Mesenchymal stem cell (in vitro differentiated cells and primary cell): ENCODE results near the gene CCDC14.
"Not testable (repeated sequence)": the region's sequence is repeated elsewhere in the genome, so short reads cannot be mapped to it uniquely, and the experiment has no call there.

Source experiments
- DNase-seq: peaks from one replicate; pipeline ENCODE4 v3.0.0-alpha.2; 2013
- H2AFZ ChIP-seq: one replicate; pipeline ENCODE4 v1.6.1; 2013; ENCODE audit warnings: low read depth, mild to moderate bottlenecking, control low read depth, inconsistent platforms, low read length, moderate library complexity
- H2AK5ac ChIP-seq: 2 replicates; pipeline ENCODE4 v1.6.1; 2013; ENCODE audit warnings: low read length, moderate library complexity, mild to moderate bottlenecking, inconsistent platforms; ENCODE audit not compliant: severe bottlenecking
- H2BK120ac ChIP-seq: one replicate; pipeline ENCODE4 v1.6.1; 2013; ENCODE audit warnings: low read depth, mild to moderate bottlenecking, inconsistent platforms, low read length, moderate library complexity
- H2BK12ac ChIP-seq, 2 experiments: one replicate each; pipeline ENCODE4 v1.6.1; 2013; ENCODE audit warnings: inconsistent platforms in 2 of 2, low read length in 2 of 2, mild to moderate bottlenecking in 2 of 2, moderate library complexity in 2 of 2, control low read depth in 1 of 2
- H2BK15ac ChIP-seq: one replicate; pipeline ENCODE4 v1.6.1; 2013; ENCODE audit warnings: mild to moderate bottlenecking, low read depth, inconsistent platforms; ENCODE audit not compliant: poor library complexity, severe bottlenecking
- H2BK5ac ChIP-seq: 2 replicates; pipeline ENCODE4 v1.6.1; 2013; ENCODE audit warnings: low read depth, mild to moderate bottlenecking, low read length, control low read depth, inconsistent platforms; ENCODE audit not compliant: poor library complexity, severe bottlenecking
- H3K14ac ChIP-seq, 2 experiments: one replicate each; pipeline ENCODE4 v1.6.1; 2013; ENCODE audit warnings: inconsistent platforms in 2 of 2, low read length in 2 of 2, control low read depth in 1 of 2, mild to moderate bottlenecking in 1 of 2, moderate library complexity in 1 of 2
- H3K18ac ChIP-seq, 2 experiments: one replicate each; pipeline ENCODE4 v1.6.1; 2013; ENCODE audit warnings: inconsistent platforms in 2 of 2, low read length in 2 of 2, control low read depth in 1 of 2, low read depth in 1 of 2, mild to moderate bottlenecking in 1 of 2
- H3K23ac ChIP-seq, 2 experiments: one replicate each; pipeline ENCODE4 v1.6.1; 2013; ENCODE audit warnings: inconsistent platforms in 2 of 2, low read length in 2 of 2, mild to moderate bottlenecking in 2 of 2, moderate library complexity in 2 of 2, control low read depth in 1 of 2
- H3K27ac ChIP-seq: 2 replicates; pipeline ENCODE4 v1.5.1; 2013; ENCODE audit warnings: mild to moderate bottlenecking, moderate library complexity, low read length, control low read depth, inconsistent platforms; ENCODE audit not compliant: poor library complexity, severe bottlenecking
- H3K27me3 ChIP-seq, 2 experiments: 2 replicates each; pipeline versions ENCODE4 v1.6.1 to v1.7.0; 2013; ENCODE audit warnings: low read length in 2 of 2, mild to moderate bottlenecking in 2 of 2, moderate library complexity in 2 of 2, control low read depth in 1 of 2, inconsistent platforms in 1 of 2; ENCODE audit not compliant: control insufficient read depth in 1 of 2, insufficient read depth in 1 of 2
- H3K36me3 ChIP-seq, 2 experiments: 2 replicates each; pipeline versions ENCODE4 v1.6.1 to v1.7.0; 2013; ENCODE audit warnings: low read length in 2 of 2, control low read depth in 1 of 2, inconsistent platforms in 1 of 2, low read depth in 1 of 2, mild to moderate bottlenecking in 1 of 2; ENCODE audit not compliant: insufficient read depth in 2 of 2, control insufficient read depth in 1 of 2
- H3K4ac ChIP-seq, 2 experiments: one replicate each; pipeline ENCODE4 v1.6.1; 2013; ENCODE audit warnings: inconsistent platforms in 2 of 2, low read length in 2 of 2, mild to moderate bottlenecking in 2 of 2, moderate library complexity in 2 of 2, control low read depth in 1 of 2, low read depth in 1 of 2
- H3K4me1 ChIP-seq: 2 replicates; pipeline ENCODE4 v1.6.1; 2013; ENCODE audit warnings: low read depth, low read length, control low read depth; ENCODE audit not compliant: control insufficient read depth, insufficient read depth
- H3K4me2 ChIP-seq: 2 replicates; pipeline ENCODE4 v1.6.1; 2013; ENCODE audit warnings: low read length, mild to moderate bottlenecking, inconsistent platforms; ENCODE audit not compliant: poor library complexity, severe bottlenecking
- H3K4me3 ChIP-seq, 2 experiments: 2 replicates each; pipeline versions ENCODE4 v1.5.1 to v1.7.0; 2013; ENCODE audit warnings: low read length in 2 of 2, mild to moderate bottlenecking in 2 of 2, control low read depth in 1 of 2, low read depth in 1 of 2; ENCODE audit not compliant: insufficient read depth in 1 of 2
- H3K79me1 ChIP-seq: replicated peaks from 2 replicates; pipeline ENCODE4 v1.6.1; 2013; ENCODE audit warnings: mild to moderate bottlenecking, control low read depth, low read length, inconsistent platforms; ENCODE audit not compliant: poor library complexity, severe bottlenecking
- H3K9ac ChIP-seq: 2 replicates; pipeline ENCODE4 v1.7.0; 2013; ENCODE audit warnings: mild to moderate bottlenecking, low read length, moderate library complexity
- H3K9me3 ChIP-seq: 2 replicates; pipeline ENCODE4 v1.7.0; 2013; ENCODE audit warnings: mild to moderate bottlenecking, low read length; ENCODE audit not compliant: control insufficient read depth
- H4K8ac ChIP-seq: one replicate; pipeline ENCODE4 v1.6.1; 2013; ENCODE audit warnings: inconsistent platforms, mild to moderate bottlenecking, low read length, moderate library complexity
- H4K91ac ChIP-seq: one replicate; pipeline ENCODE4 v1.6.1; 2013; ENCODE audit warnings: mild to moderate bottlenecking, low read length, inconsistent platforms
- WGBS: methylation state at CpG from one replicate; pipeline ENCODE4 v1.1.7; 2013; ENCODE audit warnings: mixed read lengths; 5-methylcytosine and 5-hydroxymethylcytosine counted together

Gene CCDC14

GRCh38 chr3:124001366-124001765 is 40.3 kb upstream of the CCDC14 start:
- not testable (repeated sequence) for H3K4me3 ChIP-seq, H3K4ac ChIP-seq, H2BK5ac ChIP-seq, H3K36me3 ChIP-seq, H4K8ac ChIP-seq, H3K18ac ChIP-seq, H2BK120ac ChIP-seq, H2AK5ac ChIP-seq, H3K9me3 ChIP-seq, H3K23ac ChIP-seq, H3K4me2 ChIP-seq, H2BK12ac ChIP-seq, H3K79me1 ChIP-seq, H4K91ac ChIP-seq, H2AFZ ChIP-seq, H3K9ac ChIP-seq, DNase-seq, H3K4me1 ChIP-seq, H3K27ac ChIP-seq, H2BK15ac ChIP-seq, H3K14ac ChIP-seq
- peaks cover 55 to 71% of the 10 kb centered on the region in 2 experiments for H3K27me3 ChIP-seq
- 65% methylated on average over 6 of the region's 6 CpGs for WGBS

- WGBS = 74% methylated on average over 2 of the region's 2 CpGs
- no peak overlapping the region for H3K18ac ChIP-seq
- H3K4me2 ChIP-seq = no peak overlapping the region
- H2BK5ac ChIP-seq = no peak overlapping the region
- no peak overlapping the region for H4K91ac ChIP-seq
- H2BK12ac ChIP-seq = no peak overlapping the region
- no peak for DNase-seq
- H3K9me3 ChIP-seq = peaks cover 16% of the 10 kb centered on the region
- H2BK120ac ChIP-seq = no peak overlapping the region
- no peak overlapping the region for H2BK15ac ChIP-seq
- H4K8ac ChIP-seq = no peak overlapping the region
- H3K23ac ChIP-seq = no peak overlapping the region
- H3K4me1 ChIP-seq = no peaks in the 10 kb centered on the region
- peaks cover 63 to 74% of the 10 kb centered on the region in 2 experiments for H3K27me3 ChIP-seq
- H3K79me1 ChIP-seq = no peaks in the 10 kb centered on the region
- no peak overlapping the region for H3K9ac ChIP-seq
- no peak overlapping the region for H3K27ac ChIP-seq
- no peak overlapping the region for H3K4me3 ChIP-seq
- no peaks in the 10 kb centered on the region for H3K36me3 ChIP-seq
- H3K4ac ChIP-seq = no peak overlapping the region
- no peak overlapping the region for H2AFZ ChIP-seq
- no peak overlapping the region for H2AK5ac ChIP-seq
- H3K14ac ChIP-seq = no peak overlapping the region
Measured at GRCh38 chr3:123997543-123997942, 36.5 kb upstream of the CCDC14 start.

- Histone ChIP-seq H2AFZ (no peak overlapping the region), H3K18ac (no peak overlapping the region), H4K8ac (no peak overlapping the region), H4K91ac (no peak overlapping the region), H2BK5ac (peak overlapping the region; percentile 8), H2AK5ac (no peak overlapping the region), H3K27me3 (peaks cover 55 to 66% of the 10 kb centered on the region in 2 experiments), H3K36me3 (no peaks in the 10 kb centered on the region), H2BK120ac (no peak overlapping the region), H2BK12ac (no peak overlapping the region), H2BK15ac (no peak overlapping the region), H3K4ac (no peak overlapping the region), H3K9me3 (peaks cover 16% of the 10 kb centered on the region), H3K4me1 (no peaks in the 10 kb centered on the region), H3K9ac (no peak overlapping the region), H3K14ac (no peak overlapping the region), H3K79me1 (no peaks in the 10 kb centered on the region), H3K4me2 (no peak overlapping the region), H3K23ac (no peak overlapping the region), H3K4me3 (no peak overlapping the region), H3K27ac (no peak overlapping the region)
- 33% methylated on average over 1 of the region's 1 CpG for WGBS
- no peak for DNase-seq
Measured at GRCh38 chr3:123993818-123994217, 32.8 kb upstream of the CCDC14 start.

GRCh38 chr3:123991730-123992588 is 30.9 kb upstream of the CCDC14 start, which contains the start of gene ROPN1:
TSS of gene ROPN1 (minus strand) at chr3:123992124. CDS start at chr3:123980481, 11,643 bp downstream.
- not testable (repeated sequence) for H3K36me3 ChIP-seq, H2AK5ac ChIP-seq, H2BK120ac ChIP-seq, H4K91ac ChIP-seq, H4K8ac ChIP-seq, H3K9ac ChIP-seq, H2BK15ac ChIP-seq, H2BK5ac ChIP-seq, DNase-seq, H3K79me1 ChIP-seq, H3K4me1 ChIP-seq, H3K4me2 ChIP-seq, H3K14ac ChIP-seq, H3K4ac ChIP-seq, H3K23ac ChIP-seq, H3K4me3 ChIP-seq, H2AFZ ChIP-seq, H2BK12ac ChIP-seq, H3K27ac ChIP-seq, H3K18ac ChIP-seq
- no CpG with 5 or more reads among the region's 49 CpGs for WGBS
- H3K27me3 ChIP-seq = peaks cover 59 to 67% of the 10 kb centered on the region in 2 experiments
- H3K9me3 ChIP-seq = peaks cover 13% of the 10 kb centered on the region
